ENCODE results near the gene IL6R.

DNA sequence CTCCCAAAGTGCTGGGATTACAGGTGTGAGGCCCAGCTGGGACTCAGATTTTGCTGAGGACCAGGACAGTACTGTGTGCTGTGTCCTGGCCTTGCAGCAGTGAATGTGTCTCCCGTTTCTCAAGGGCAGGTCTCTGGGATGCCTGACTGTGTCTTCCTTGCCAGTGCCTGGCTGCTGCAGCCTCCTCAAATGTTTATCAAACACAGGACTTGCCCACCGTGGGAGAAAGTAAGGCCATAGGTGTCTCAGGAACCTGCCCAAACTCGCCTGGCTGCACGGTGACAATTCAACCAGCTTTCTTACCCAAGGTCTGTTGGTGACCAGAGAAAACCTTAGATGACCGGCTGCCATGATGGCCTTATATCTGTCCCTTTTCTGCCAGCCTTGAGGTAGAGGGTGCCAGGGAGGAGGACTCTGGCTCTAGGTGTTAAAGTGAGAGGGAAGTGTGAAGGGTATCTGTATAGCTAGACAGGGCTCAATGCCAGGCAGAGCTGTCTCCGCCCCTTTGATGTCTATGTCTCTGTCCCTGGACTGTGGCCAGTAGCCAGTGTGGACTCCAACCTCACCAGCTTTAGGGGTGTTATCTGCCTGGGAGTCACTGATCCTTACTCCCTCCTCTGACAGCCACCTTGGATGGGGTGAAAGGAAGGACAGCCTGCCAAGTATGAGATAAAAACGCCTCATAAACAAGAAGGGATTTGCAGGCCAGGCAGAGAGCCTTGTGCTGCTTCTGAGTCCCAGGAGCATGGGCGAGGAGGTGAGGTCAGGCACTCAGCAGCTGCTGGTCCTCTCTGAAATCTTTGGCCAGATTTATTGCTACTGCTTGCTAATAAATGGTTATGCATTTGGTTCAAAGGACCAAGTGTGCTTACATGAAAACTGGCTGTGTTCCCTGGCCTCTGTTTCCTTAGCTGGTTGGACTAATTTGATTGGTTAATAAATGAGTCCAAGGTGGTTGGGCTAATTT, 22.3 kb downstream of the IL6R start:
- TF ChIP-seq, protein P1, sequence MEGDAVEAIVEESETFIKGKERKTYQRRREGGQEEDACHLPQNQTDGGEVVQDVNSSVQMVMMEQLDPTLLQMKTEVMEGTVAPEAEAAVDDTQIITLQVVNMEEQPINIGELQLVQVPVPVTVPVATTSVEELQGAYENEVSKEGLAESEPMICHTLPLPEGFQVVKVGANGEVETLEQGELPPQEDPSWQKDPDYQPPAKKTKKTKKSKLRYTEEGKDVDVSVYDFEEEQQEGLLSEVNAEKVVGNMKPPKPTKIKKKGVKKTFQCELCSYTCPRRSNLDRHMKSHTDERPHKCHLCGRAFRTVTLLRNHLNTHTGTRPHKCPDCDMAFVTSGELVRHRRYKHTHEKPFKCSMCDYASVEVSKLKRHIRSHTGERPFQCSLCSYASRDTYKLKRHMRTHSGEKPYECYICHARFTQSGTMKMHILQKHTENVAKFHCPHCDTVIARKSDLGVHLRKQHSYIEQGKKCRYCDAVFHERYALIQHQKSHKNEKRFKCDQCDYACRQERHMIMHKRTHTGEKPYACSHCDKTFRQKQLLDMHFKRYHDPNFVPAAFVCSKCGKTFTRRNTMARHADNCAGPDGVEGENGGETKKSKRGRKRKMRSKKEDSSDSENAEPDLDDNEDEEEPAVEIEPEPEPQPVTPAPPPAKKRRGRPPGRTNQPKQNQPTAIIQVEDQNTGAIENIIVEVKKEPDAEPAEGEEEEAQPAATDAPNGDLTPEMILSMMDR (IDR thresholded peaks at IDR 0.05; ENCODE audit: low read length), result no peak
- TF ChIP-seq EZH2phosphoT487 (IDR thresholded peaks at IDR 0.05; ENCODE audit: low read length) (no peak), EZH2 (optimal IDR thresholded peaks at IDR 0.05; ENCODE audit: low read depth, low read length) (no peak)

All from MM.1S (cell line).